CD4-positive, CD25-positive, alpha-beta regulatory T cell (primary cell): ENCODE results near the gene TNFSF9. TPM values are rescaled to one million over a fixed set of nuclear protein-coding genes. Genes with fewer than 3 reads are reported as not detected.

Experiments
- ATAC-seq, 2 donors: fragments of 150-1000 bp; cut with Tn5 transposase; one replicate each; pipeline ENCODE4 v1.10.0; 2021; ENCODE audit warnings: low read depth in 2 of 2, moderate number of reproducible peaks in 2 of 2, moderate library complexity in 1 of 2
- DNase-seq, 3 donors: peaks; one replicate each; pipeline versions ENCODE4 v3.0.0 to v3.0.0-alpha.2; 2012 to 2022; ENCODE audit warnings: mixed read lengths in 1 of 3
- H3K27ac ChIP-seq: one replicate; pipeline ENCODE4 v1.7.0; 2013; ENCODE audit warnings: mild to moderate bottlenecking, low read length; ENCODE audit not compliant: insufficient read depth, poor library complexity, severe bottlenecking
- H3K27me3 ChIP-seq: one replicate; pipeline ENCODE4 v1.7.0; 2013; ENCODE audit warnings: low read length; ENCODE audit not compliant: control insufficient read depth, insufficient read depth
- H3K36me3 ChIP-seq: one replicate; pipeline ENCODE4 v1.7.0; 2013; ENCODE audit warnings: mild to moderate bottlenecking, low read length, moderate library complexity; ENCODE audit not compliant: control insufficient read depth, insufficient read depth
- H3K4me1 ChIP-seq: 2 replicates; pipeline ENCODE4 v1.7.0; 2013; ENCODE audit warnings: mild to moderate bottlenecking, low read length; ENCODE audit not compliant: insufficient read depth, control insufficient read depth, poor library complexity, severe bottlenecking
- H3K4me3 ChIP-seq: one replicate; pipeline ENCODE4 v1.7.0; 2013; ENCODE audit warnings: low read depth, mild to moderate bottlenecking, low read length, moderate library complexity
- H3K9me3 ChIP-seq, 2 experiments: 1 replicate in 1 of 2; 2 replicates in 1 of 2; pipeline ENCODE4 v1.7.0; 2013; ENCODE audit warnings: low read length in 2 of 2, mild to moderate bottlenecking in 1 of 2, moderate library complexity in 1 of 2; ENCODE audit not compliant: control insufficient read depth in 2 of 2
- H3K27ac Mint-ChIP-seq, 3 donors: one replicate each; pipeline ENCODE4 v1.8.0; 2020 to 2022; ENCODE audit warnings: mild to moderate bottlenecking in 3 of 3, mixed read lengths in 3 of 3, moderate library complexity in 2 of 3
- H3K27me3 Mint-ChIP-seq: one replicate; pipeline ENCODE4 v1.8.0; 2022; ENCODE audit warnings: mild to moderate bottlenecking, mixed read lengths
- H3K36me3 Mint-ChIP-seq: one replicate; pipeline ENCODE4 v1.8.0; 2020; ENCODE audit warnings: mixed read lengths
- H3K4me1 Mint-ChIP-seq, 4 donors: one replicate each; pipeline ENCODE4 v1.8.0; 2020 to 2022; ENCODE audit warnings: mixed read lengths in 4 of 4, mild to moderate bottlenecking in 1 of 4
- H3K4me3 Mint-ChIP-seq, 4 donors: one replicate each; pipeline ENCODE4 v1.8.0; 2020 to 2022; ENCODE audit warnings: mild to moderate bottlenecking in 4 of 4, mixed read lengths in 4 of 4, moderate library complexity in 3 of 4
- H3K9me3 Mint-ChIP-seq, 7 donors: one replicate each; pipeline ENCODE4 v1.8.0; 2020 to 2022; ENCODE audit warnings: mixed read lengths in 7 of 7, mild to moderate bottlenecking in 3 of 7, moderate library complexity in 2 of 7
- polyA plus RNA-seq, 4 donors: library from polyadenylated mRNA; unstranded; fragments of 300-500 nt; fragmentation: Illumina TruSeq; gene quantifications; one replicate each; pipeline ENCODE4 v1.2.3, GENCODE V29; 2021
- total RNA-seq: library from RNA; stranded (reverse); gene quantifications from one replicate; pipeline ENCODE4 v1.2.3, GENCODE V29; 2022

TNFSF9 gene
- total and polyA plus RNA-seq, 5 donors from 2014 or later, result 0.38 to 4.5 (median 0.52) TPM

DNA sequence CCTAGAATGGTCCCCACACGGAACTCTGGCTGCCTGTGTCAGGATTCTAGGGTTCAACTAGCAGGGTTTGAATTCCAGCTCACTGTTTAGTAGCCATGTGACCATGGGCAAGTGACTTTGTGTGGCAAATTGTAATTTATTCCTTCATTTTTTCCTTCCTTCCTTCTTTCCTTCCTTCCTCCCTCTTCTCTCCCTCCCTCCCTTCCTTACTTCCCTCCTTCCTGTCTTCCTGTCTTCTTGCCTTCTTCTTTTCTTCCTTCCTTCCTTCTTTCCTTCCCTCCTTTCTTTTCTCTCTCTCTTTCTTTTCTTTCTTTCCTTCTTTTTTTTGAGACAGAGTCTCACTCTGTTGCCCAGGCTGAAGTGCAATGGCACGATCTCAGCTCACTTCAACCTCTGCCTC is 40.7 kb upstream of the TNFSF9 start:
- H3K27ac Mint-ChIP-seq, result peak overlapping the region; percentile 53 to 91 (median 65)
- H3K4me3 Mint-ChIP-seq, result peak overlapping the region; percentile 57 to 85 (median 80)
- peaks cover 0 to 8% (median 2%) of the 10 kb centered on the region in 7 donors for H3K9me3 Mint-ChIP-seq

DNA sequence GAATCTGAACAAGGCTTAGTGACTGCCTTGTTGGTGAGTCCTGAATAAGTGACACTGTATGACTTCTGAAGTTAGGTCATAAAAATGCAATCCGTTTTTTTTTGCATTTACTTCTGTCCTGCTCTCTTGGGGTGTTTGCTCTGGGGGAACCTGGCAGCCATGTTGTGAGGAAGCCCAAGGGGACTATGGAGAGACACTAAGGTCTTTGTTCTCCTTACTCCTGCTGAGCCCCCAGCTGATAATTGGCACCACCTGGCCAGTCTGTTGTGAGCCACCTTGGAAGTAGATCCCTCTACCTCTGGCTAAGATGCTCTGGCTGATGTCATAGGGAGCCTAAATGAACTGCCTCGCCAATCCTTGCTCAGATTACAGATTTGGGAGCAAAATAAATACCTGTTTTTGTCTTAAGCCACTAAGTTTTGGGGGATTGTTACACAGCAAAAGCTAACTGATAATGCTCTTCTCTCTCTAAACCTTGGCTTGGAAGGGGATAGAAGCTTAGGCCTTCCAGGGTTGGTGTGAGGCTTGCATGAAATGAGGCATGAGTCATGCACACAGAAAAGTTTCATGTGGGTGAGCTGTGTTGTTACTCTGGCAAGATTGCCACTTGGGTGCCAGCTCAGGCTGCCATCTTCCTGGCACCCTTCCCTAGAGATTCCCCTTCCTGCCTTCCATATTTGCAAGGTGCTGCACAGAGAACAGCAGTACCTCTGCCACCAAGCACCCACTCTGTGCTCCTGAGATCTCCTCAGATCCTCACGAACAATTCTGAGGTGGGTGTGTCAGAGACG is 38.8 kb upstream of the TNFSF9 start:
- H3K4me1 ChIP-seq, result peaks cover 7% of the 10 kb centered on the region
- H3K9me3 ChIP-seq, result peaks cover 0 to 3% of the 10 kb centered on the region in 2 experiments
- no peak for ATAC-seq
- Mint-ChIP-seq H3K4me1 (peaks cover 0 to 14% (median 6%) of the 10 kb centered on the region in 4 donors), H3K27ac (no peak overlapping the region), H3K4me3 (peak overlapping the region in 2 of 4 donors; percentile 10 to 35), H3K9me3 (peaks cover 0 to 8% (median 2%) of the 10 kb centered on the region in 7 donors), H3K27me3 (no peaks in the 10 kb centered on the region), H3K36me3 (no peaks in the 10 kb centered on the region)
- DNase-seq, result no peak
- no peak overlapping the region for H3K4me3 ChIP-seq
- no peaks in the 10 kb centered on the region for H3K36me3 ChIP-seq
- H3K27ac ChIP-seq, result no peak overlapping the region
- no peaks in the 10 kb centered on the region for H3K27me3 ChIP-seq

More for the DNA sequence above, 40.7 kb upstream of the TNFSF9 start:
- no peak for ATAC-seq
- Histone ChIP-seq H3K27me3 (no peaks in the 10 kb centered on the region), H3K4me1 (peaks cover 7% of the 10 kb centered on the region), H3K4me3 (peak overlapping the region; percentile 82), H3K36me3 (no peaks in the 10 kb centered on the region), H3K27ac (no peak overlapping the region), H3K9me3 (peaks cover 0 to 3% of the 10 kb centered on the region in 2 experiments)
- Mint-ChIP-seq H3K4me1 (peaks cover 0 to 14% (median 6%) of the 10 kb centered on the region in 4 donors), H3K27me3 (no peaks in the 10 kb centered on the region), H3K36me3 (no peaks in the 10 kb centered on the region)
- DNase-seq, result no peak

DNA sequence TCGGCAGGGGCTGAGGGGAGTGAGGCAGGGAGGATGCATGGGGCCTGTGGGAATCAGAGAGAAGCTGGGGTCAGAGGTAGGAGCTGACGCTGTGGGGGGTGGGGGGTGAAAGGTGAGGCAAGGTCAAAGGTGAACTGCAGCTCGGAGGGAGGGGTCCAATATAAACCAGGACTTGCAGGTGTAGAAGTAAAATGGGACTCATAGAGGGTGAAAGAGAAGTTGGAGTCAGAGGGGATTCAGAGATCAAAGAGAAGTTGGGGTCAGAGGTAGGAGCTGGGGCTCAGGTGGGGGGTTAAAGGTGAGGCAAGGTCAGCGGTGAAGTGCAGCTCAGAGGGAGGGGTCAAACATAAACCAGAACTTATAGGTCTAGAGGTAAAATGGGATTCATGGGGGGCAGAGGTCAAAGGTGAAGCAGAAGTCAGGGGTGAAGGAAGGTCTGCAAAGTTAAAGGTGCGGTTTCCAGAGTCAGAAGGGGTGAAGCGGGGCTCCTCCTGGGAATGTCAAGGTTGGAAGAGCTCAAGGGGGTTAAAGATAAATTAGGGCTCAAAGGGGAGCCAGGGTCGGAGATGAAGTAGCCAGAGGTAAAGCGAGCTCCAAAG is 36.3 kb upstream of the TNFSF9 start:
- H3K36me3 ChIP-seq, result no peaks in the 10 kb centered on the region
- no peaks in the 10 kb centered on the region for H3K27me3 ChIP-seq
- Mint-ChIP-seq H3K36me3 (no peaks in the 10 kb centered on the region), H3K9me3 (peaks cover 0 to 8% (median 2%) of the 10 kb centered on the region in 7 donors), H3K4me3 (no peak overlapping the region), H3K4me1 (peaks cover 0 to 15% (median 5%) of the 10 kb centered on the region in 4 donors), H3K27me3 (peaks cover 10% of the 10 kb centered on the region), H3K27ac (no peak overlapping the region)
- H3K27ac ChIP-seq, result no peak overlapping the region
- H3K4me3 ChIP-seq, result no peak overlapping the region
- H3K9me3 ChIP-seq, result peaks cover 0 to 3% of the 10 kb centered on the region in 2 experiments
- no peak for ATAC-seq
- H3K4me1 ChIP-seq, result peaks cover 6% of the 10 kb centered on the region
- no peak for DNase-seq

DNA sequence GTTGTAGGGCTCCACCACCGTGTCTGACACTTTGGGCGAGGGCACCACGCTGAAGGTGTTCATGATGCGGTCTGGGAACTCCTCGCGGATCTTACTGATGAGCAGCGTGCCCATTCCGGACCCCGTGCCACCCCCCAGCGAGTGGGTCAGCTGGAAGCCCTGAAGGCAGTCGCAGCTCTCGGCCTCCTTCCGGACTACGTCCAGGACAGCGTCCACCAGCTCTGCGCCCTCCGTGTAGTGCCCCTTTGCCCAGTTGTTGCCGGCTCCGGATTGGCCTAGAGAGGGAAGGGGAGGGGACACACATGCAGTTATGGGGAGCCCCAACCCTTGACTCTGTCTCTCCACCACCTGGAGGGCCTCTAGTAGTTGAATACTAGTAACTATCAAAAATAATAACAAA is 34.9 kb upstream of the TNFSF9 start:
- Mint-ChIP-seq H3K4me1 (peaks cover 0 to 6% (median 2%) of the 10 kb centered on the region in 4 donors), H3K27me3 (peaks cover 22% of the 10 kb centered on the region), H3K9me3 (peaks cover 0 to 8% (median 2%) of the 10 kb centered on the region in 7 donors), H3K4me3 (no peak overlapping the region), H3K36me3 (no peaks in the 10 kb centered on the region), H3K27ac (no peak overlapping the region)
- DNase-seq, result no peak
- ATAC-seq, result no peak
- Histone ChIP-seq H3K36me3 (no peaks in the 10 kb centered on the region), H3K4me1 (no peaks in the 10 kb centered on the region), H3K9me3 (peaks cover 0 to 3% of the 10 kb centered on the region in 2 experiments), H3K27ac (no peak overlapping the region), H3K4me3 (no peak overlapping the region), H3K27me3 (peaks cover 3% of the 10 kb centered on the region)

DNA sequence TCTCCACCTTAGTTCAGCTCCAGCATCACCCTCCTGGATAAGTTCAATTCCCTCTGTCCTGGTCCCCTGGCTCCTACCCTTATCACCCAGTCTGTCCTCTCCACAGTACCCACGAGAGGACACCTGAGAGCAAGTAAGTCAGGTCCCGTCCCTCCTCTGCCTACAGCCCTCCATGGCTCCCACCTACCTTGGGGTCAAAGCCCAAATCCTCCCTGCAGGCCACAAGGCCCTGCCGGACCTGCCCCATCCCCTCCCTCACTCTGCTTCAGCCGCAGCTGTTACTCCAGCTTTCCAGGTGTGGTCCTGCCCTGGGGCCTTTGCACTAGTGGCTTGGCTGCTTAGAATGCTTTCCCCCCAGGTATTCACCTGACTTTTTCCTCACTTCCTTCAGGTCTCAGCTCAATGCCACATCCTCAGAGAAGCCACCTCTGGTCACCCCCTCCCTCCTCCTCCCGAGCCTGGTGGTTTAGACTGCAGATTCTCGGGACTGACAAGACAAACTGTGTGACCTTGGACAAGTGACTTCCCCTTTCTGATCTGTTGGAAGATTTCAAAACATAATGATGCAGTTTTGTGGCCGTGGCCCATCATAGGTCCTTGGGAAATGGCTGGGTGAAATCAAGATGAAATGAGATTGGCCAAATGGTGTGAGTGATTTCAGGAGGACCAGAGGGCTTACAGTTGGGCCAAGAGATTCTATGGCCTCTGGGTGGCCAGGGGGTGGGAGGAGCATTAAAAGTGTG is 32.4 kb upstream of the TNFSF9 start:
- Histone ChIP-seq H3K27me3 (peaks cover 6% of the 10 kb centered on the region), H3K36me3 (no peaks in the 10 kb centered on the region), H3K4me1 (peaks cover 14% of the 10 kb centered on the region), H3K9me3 (no peaks in the 10 kb centered on the region), H3K27ac (no peak overlapping the region), H3K4me3 (no peak overlapping the region)
- H3K27me3 Mint-ChIP-seq, result peaks cover 40% of the 10 kb centered on the region
- ATAC-seq (no peak), DNase-seq (no peak)
- no peaks in the 10 kb centered on the region for H3K36me3 Mint-ChIP-seq
- H3K9me3 Mint-ChIP-seq, result peaks cover 0 to 3% (median 0%) of the 10 kb centered on the region in 7 donors
- peak overlapping the region in 1 of 4 donors; percentile 40 for H3K4me3 Mint-ChIP-seq
- peaks cover 0 to 11% (median 4%) of the 10 kb centered on the region in 4 donors for H3K4me1 Mint-ChIP-seq
- H3K27ac Mint-ChIP-seq, result peak overlapping the region in 1 of 3 donors; percentile 64

DNA sequence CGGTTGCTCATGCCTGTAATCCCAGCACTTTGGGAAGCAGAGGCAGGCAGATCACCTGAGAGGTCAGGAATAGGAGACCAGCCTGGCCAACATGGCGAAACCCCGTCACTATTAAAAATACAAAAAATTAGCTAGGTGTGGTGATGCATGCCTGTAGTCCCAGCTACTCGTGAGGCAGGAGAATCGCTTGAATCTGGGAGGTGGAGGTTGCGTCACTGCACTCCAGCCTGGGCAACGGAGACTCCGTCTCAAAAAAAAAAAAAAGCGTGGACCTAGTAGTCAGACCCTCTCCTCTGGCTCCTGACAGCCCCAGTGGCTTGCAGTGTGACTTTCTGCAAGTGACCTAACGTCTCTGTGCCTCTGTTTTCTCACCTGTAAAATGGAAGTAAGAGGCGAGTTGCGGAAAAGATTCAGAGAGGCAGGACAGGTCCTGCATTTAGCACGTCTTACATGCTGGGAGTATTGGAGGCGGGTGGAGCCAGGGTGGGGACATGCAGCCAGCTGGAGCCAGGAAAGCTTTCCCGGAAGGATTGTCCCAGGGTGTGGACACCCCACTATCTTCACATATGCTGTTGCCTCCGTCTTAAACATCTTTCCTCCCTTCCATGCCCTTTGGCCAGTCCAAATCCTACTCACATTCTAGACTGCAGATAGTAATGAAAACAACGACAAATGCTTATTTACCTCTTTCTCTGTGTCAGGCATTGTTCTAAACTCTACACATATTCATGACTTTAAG is 31.6 kb upstream of the TNFSF9 start:
- DNase-seq, result no peak
- no peaks in the 10 kb centered on the region for H3K36me3 ChIP-seq
- no peak overlapping the region for H3K27ac ChIP-seq
- no peak overlapping the region for H3K4me3 ChIP-seq
- peaks cover 9% of the 10 kb centered on the region for H3K27me3 ChIP-seq
- Mint-ChIP-seq H3K27me3 (peaks cover 41% of the 10 kb centered on the region), H3K36me3 (no peaks in the 10 kb centered on the region), H3K4me3 (peak overlapping the region in 1 of 4 donors; percentile 27), H3K9me3 (peaks cover 0 to 5% (median 0%) of the 10 kb centered on the region in 7 donors), H3K4me1 (peaks cover 0 to 11% (median 4%) of the 10 kb centered on the region in 4 donors), H3K27ac (peak overlapping the region in 1 of 3 donors; percentile 64)
- H3K4me1 ChIP-seq, result peaks cover 14% of the 10 kb centered on the region
- ATAC-seq, result no peak
- H3K9me3 ChIP-seq, result no peaks in the 10 kb centered on the region
